GM21390 (cell line): Measurements from ENCODE around the gene SHCBP1L.

Source experiments
- ATAC-seq: cut with Tn5 transposase; IDR thresholded peaks from one replicate; pipeline ENCODE4 v1.9.1; 2021; ENCODE audit not compliant: unreplicated experiment

Gene SHCBP1L

DNA sequence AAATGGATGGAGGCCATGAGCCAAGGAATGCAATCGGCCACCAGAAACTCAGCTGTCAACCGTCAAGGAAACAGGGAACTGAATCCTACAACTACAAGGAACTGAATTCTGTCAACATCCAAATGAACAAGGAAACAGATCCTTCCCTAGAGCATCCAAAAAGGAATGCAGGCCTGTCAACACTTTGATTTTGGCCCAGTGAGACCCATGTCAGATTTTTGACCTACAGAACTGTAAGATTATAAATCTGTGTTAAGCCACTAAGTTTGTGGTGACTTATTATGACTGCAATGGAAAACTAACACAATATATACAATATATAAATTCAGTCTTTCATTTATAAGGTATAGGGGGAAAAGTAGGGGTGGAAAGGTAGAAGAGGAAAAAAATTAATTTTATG, 55.3 kb downstream of the SHCBP1L start:
- ATAC-seq, result no peak

DNA sequence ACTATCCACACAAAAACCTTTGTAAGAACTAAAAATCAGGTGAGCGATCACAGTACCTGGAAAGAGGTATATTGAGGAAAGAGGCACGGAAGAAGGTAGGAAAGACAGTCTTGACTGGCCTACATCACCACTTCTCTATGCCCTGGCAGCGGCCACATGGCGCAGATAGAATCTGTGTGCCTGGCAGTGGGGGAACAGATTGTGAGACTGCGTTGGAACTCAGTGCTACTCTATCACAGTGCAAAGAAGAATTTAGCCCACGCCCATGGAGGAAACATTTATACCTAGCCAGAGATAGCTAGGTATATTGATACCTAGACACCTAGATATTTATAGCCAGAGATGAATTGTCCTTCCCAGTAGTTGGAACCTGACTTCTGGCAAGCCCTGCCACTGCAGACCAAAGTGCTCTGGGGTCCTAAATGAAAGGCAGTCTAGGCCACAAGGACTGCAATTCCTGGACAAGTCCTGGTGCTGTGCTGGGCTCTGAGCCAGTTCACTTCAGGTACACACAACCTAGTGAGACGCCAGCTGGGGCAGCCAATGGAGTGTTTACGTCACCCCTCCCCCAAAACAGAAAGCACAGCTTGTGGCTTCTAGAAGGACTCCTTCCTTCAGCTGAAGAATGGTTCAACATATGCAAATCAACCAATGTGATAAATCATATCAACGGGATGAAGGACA, 61.9 kb downstream of the SHCBP1L start:
- ATAC-seq, result no peak

DNA sequence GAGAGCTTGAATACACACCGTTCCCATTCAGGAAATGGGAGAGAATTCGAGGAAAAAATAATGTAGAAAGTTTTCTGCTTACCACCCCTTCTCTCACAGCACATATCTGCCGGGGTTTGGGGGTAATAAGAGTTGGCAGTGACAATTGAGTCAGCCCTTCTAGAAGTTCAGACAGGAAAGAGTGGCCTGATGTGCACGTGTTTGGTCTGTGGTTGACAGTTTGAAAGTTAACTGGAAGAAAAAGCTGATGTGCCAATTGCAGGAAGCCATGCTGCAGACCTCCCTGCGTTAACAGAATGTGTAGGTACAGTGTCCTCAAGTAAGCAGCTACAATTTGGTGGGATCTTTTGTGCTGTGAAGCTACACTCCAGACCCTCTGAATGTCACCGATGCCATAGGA, 63.0 kb downstream of the SHCBP1L start:
- ATAC-seq, result no peak

- no peak for ATAC-seq
Measured at GRCh38 chr1:182888736-182889531, 64.0 kb downstream of the SHCBP1L start.

GRCh38 chr1:182886985-182887384, 66.0 kb downstream of the SHCBP1L start:
- ATAC-seq, result no peak

- no peak for ATAC-seq
Measured at GRCh38 chr1:182885591-182885990, 67.4 kb downstream of the SHCBP1L start.

DNA sequence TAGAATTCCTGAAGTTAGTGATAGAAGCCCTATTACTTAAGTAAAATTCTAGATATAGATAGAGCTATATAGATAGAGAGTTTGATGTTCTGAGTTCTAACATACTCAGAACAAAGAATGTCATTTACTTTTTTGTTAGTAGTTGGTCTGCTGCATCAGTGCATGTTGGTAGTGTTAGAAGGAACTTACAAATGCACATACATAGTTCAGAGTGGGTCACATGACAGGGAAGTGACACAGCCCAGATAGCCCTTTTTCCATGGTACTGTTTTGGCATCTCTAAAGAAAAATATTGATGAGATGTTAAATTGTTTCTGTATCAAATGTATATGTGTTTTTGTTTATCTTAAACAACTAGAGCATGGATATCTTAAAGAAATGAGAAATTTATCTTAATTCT, 68.1 kb downstream of the SHCBP1L start:
- no peak for ATAC-seq

DNA sequence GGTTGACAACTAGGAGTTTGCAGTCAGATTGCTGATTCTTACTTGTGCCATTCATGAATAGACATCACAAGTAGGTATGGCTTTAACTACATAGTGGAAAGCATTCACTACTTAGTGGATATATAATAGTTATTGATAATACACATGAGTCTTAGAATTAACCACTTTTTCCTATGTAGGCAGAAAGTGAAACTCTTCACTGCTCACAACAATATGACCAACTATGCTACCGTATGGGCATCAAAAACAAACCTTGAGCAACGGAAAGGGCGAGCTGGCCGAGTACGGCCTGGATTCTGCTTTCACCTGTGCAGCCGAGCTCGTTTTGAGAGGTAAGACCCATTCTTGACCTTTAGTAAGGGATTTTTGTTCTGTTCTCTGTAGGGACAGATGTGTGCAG, 75.1 kb downstream of the SHCBP1L start:
- no peak for ATAC-seq

DNA sequence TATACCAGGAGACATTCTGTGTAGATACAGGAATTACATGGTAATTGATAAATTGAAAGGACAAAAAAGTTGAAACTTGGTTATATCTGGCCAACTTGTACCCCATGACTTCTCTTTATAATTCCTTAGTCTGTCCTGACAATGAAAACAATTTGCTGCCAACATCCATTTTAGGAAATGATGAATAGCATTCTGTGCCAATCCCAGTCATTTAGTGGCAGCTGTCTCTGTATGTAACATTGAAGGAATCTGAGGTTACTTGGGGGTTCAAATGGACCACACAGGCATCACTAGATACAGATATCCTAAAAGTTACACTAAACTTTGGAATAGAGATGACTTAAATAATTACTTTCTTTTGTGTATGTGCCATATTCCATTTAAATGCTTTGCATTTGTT, 75.6 kb downstream of the SHCBP1L start:
- no peak for ATAC-seq

DNA sequence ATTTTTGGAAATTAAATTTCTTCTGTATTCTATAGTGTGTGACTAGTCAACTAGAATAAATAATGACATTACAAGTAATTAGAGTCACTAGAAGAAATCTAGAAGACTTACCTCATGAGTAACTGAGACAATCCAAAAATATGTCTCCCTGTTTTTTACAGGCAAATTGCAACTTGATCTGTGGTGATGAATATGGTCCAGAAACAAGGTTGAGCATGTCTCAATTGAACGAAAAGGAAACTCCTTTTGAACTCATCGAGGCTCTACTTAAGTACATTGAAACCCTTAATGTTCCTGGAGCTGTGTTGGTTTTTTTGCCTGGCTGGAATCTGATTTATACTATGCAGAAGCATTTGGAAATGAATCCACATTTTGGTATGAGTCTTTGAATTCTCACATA, 77.1 kb downstream of the SHCBP1L start:
- no peak for ATAC-seq

GRCh38 chr1:182872881-182873280, 80.1 kb downstream of the SHCBP1L start:
- ATAC-seq, result no peak

DNA sequence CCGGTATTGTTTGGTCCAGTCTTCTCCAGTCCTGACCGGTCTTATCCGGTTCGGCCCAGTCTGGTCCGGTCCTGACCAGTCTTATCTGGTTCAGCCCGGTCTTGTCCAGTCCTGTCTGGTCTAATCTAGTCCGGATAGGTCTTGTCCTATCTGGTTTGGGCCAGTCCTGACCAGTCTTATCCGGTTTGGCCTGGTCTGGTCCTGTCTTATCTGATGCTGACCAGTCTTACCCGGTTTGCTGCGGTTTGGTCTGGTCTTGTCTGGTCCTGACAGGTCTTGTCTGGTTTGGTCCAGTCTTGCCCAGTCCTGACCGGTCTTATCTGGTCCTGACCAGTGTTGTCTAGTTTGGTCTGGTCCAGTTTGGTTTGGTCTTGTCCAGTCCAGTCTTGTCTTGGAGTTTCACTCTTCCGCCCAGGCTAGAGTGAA, 83.7 kb downstream of the SHCBP1L start:
- no peak for ATAC-seq

- no peak for ATAC-seq
Measured at GRCh38 chr1:182867861-182868260, 85.1 kb downstream of the SHCBP1L start.

DNA sequence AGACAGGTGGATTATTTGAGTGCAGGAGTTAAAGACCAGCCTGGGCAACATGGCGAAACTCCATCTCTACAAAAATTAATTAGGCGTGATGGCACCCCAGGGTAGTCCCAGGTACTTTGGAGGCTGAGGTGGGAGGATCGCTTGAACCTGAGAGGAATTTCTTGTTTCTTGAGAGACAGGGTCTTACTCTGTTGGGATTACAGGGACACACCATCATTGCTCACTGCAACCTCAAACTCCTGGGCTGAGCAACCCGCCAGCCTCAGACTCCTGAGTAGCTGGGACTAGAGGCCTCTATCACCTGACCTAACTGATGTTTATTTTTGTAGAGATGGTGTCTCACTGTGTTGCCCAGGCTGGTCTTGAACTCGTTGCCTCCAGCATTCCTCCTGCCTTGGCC, 89.0 kb downstream of the SHCBP1L start:
- no peak for ATAC-seq

DNA sequence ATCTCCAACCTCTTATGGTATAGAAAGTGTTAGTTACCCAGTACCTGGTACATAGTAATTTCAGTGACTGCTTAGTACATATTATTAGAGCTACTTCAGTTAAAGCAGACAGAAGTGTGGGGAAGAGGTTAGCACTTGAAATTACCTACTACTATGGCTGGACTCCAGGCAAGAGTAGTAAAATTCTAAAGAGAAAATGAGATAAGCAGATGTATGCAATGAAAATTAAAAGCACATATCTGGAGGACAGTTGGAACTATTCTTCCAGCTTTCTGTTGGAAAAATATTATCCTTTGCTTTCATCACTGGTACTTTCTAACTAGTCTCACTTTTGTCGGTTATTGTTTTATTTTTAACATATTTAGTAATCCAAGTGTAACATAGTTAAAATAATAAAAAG, 90.1 kb downstream of the SHCBP1L start:
- ATAC-seq, result no peak

DNA sequence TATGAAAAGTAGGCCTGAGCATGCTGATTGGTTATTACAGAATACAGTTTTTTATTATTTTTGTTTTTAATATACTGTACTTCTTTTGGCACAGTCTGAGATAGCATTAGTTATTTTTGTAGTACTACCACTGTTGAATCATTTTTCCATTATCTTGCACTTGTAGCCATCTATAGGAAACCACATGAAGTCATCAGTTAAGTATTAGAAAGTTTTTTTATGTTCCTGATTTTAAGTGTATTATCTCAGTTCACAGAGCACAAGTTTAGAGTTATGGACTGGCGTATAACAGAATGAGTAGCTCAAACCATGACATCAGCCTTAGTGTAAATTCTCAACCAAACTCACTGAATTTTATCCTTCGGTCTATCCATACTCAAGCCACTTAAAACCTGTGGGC, 91.0 kb downstream of the SHCBP1L start:
- no peak for ATAC-seq

DNA sequence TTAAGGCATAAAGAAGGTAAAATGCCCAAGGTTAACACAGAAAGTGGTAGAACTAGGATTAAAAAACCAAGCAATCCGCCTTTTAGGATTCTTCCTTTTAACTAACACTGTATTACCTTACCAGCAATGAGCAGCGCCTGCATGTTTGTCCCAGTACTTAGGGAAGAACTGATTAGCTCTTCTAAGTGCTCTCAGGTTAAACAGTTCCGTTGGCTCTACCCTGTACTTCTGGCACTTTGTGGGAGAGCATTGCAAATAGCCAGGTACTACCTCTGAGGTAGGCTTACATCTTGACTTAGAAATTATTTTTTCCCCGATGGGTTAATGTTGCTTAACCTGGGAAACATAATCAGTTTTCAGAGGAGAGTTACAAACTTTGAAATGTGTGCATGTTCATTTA, 92.3 kb downstream of the SHCBP1L start:
- no peak for ATAC-seq

DNA sequence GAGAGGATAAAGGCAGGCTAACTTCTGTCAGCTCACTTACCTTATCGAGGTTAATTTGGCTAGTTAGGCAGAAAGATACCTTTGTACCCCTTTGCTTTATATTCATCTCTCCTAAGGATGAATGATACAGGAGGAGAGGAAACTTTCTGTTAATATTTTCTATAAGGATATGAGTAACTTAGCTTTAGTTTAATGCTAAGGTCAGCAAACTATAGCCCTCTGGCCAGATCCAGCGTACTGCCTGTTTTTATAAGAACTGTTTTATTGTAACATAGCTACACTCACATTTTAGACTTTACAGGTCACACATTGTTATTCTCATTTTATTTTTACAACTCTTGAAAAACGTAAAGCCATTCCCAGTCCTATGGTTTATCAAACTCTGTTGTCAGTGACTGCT, 95.8 kb downstream of the SHCBP1L start:
- no peak for ATAC-seq

DNA sequence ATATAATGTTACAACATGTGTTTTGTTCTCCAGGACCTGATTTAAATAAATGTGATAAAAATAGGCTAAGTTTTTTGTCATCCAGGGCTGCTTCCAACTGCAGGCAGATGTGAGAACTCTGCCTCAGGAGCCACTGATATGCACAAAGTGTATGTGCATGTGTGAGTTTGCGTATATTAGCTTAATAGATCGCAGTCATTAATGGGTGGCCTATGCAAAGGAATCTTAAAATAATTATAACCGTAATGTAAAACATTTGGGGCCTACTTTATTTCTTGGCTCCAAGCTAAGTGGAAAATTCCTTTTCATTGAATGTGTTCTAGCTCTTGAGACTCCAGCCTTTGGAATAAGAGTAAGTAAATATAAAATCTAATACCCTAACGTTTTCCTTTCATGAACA, 97.1 kb downstream of the SHCBP1L start:
- ATAC-seq, result no peak

DNA sequence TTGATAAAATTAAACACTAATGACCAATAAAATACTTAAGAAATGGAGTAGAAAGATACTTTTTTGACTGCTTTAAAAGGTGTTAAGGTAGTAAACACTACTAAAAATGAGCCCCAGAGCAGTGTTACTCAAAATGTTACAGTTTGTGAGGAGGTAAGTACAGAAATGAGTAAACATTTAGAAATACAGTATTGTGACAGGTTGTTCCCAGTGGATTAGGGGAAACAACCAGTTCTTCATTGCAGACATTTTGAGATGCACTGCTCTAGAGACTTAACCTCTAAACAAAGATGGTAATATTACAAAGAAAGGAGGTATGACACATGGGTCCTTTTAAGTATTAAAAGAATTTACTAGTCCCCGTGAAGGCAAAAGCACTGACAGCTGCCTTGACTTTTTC, 101.1 kb downstream of the SHCBP1L start:
- no peak for ATAC-seq

GRCh38 chr1:182850319-182850718, 102.6 kb downstream of the SHCBP1L start:
- ATAC-seq, result no peak
